Measurements from ENCODE around the gene RGS3.

DNA sequence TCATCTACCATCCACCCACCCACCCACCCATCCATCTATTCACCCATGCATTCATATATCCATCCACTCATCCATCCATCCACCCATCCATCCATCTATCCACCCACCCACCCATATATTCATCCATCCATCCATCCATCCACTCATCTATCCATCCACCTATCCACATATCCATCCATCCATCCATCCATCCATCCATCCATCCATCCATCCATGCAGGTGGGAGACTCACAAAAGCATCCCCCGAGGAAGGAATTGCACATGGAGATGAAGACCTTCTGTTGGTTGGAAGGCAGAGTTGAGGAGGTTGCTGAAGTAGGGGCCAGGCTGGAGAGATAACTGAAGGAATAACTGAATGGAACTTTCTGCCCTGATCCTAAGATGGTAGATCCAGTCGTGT is 126.9 kb downstream of the RGS3 start:
- no peak for TF ChIP-seq POLR2A (IDR thresholded peaks at IDR 0.05; ENCODE audit: low read length)
- no peak for TF ChIP-seq GATA1 (IDR thresholded peaks at IDR 0.05; ENCODE audit: low read depth, low read length)

Data from erythroblast (primary cell).